HG03432 (cell line): ENCODE measurements around the gene ESAM.

ENCODE experiments used
- ATAC-seq: cut with Tn5 transposase; IDR thresholded peaks from one replicate; pipeline ENCODE4 v1.9.1; 2021; ENCODE audit warnings: mild to moderate bottlenecking, moderate library complexity; ENCODE audit not compliant: unreplicated experiment

ESAM gene

DNA sequence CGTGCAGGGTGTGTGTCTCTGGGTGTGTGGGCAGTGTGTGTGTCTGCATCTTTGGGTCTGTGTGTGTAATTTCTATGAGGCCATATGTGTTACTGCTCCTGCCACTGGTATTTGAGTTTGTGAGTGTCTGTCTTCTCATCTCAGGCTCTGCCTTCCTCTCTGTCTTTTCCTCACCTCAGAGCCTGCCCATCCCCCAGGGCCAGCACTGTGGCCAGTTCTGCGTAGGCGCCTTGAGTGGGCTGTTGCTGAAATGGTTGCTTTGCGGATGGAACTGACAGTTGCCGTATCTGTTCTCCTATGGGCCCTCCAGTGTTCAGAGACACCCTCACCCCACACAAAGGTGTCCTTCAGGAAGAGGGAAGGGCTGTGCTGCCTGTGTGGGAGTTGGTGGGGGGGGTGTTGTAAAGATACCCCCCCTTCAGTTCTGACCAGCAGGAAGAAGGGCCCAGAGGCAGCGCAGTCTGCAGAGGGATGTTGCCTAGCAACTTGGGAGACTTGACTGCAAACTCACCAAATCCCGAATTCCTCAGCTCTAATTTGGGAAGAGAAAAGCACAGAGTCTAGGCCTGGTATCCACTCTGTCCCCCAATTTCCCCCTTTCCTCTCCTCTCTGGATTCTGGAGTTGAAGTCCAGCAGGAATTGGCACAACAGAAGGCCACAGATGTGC, 24.3 kb downstream of the ESAM start:
- ATAC-seq = no peak

DNA sequence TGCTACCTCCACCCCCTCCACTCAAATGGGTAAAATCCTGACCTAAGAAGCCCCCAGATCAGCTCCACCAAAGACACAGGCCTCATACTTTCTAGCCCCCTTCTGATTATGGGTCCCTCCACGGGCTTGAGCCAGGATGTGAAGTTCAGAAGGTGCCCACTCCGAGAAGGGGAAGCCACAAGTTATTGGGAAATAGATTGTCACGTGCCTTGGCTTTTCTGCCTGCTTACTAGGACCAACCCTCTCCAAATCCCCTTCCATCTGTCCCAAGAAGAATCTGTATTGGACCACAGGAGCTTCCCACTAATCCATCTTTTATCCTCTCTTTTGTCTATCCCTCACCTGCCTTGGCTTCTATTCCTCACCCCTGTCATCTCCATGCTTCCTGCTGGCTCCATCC, 25.4 kb downstream of the ESAM start:
- ATAC-seq = no peak

DNA sequence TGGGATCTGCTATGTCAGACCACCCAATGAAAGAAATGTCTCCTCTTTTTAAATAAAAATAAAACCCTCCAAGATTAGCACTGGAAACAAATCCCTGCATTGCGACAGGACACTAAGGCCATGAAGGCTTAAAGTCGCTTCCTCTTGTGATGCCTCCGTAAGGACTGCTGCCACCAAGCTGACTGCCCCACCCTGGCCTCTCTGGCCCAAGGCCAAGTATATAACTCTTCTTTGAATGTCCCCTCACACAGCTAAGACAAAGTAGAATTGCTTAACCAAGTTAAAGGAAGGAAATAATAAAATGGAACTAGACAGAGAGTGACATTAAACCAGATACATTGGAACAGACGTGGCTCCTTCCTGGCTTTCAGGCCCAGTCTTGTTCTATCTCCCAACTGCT, 29.9 kb downstream of the ESAM start:
- ATAC-seq = no peak

DNA sequence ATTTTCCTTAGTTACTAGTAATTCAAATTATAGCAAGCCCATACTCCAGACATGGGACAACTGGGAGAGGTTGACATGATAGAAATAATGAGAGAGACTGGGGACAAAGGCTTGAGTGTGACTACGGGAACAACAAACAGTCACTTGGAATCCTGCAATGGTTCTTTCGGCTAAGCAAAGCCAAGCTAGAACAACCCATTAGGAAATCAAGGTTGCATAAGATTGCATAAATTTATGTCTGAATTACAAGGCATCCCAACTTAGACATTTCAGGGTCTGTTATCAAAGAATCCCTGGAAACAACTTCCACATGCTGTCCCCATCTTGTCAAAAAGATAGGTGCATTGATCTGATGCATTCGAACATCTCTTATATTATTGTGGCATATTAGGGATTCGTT, 32.5 kb downstream of the ESAM start:
- no peak for ATAC-seq

- no peak for ATAC-seq
These were observed 34.0 kb downstream of the ESAM start for GRCh38 chr11:124728134-124728533.

DNA sequence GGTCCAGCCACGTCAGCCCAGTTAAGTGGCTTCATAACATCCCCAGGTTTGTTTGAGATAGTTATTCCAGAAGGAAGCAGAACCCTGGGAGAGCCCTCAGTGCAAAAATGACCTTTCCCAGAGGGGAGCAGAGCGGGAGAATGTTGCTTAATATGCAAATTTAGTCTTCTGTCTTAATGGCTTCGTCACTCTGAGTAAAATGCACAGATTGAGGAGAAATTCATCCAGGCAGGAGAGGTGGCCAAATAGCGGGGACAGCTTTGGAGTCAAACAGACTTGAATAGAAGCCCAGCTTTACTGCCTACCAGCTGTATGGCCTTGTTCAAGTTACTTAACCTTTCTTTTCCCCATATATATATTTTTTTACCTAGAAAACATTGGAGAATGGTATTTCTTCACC, 34.6 kb downstream of the ESAM start:
- no peak for ATAC-seq

- ATAC-seq = peak; percentile 11
These were observed 36.4 kb downstream of the ESAM start for GRCh38 chr11:124725719-124726105.

- ATAC-seq = peak; percentile 93
These were observed 36.9 kb downstream of the ESAM start for GRCh38 chr11:124724979-124725718.

DNA sequence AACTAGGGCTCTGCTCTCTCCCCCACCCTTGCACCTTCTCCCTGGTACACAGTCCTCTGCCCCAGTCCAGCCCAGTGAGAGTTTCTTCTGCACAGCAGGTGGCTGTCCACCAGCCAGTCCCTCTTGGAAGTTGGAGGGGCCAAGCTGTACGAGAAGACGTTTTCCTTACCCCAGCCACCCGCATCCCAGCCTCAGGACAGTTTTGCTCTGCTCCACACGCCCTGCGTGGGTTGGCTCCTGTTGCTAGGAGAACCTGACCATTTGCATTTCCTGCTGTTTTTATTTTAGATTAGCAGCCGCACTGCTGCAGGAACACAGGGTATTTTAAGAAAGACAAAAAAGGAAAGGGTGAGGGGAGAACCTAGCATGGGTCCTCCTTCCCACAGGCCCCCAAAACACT, 39.9 kb downstream of the ESAM start:
- no peak for ATAC-seq

- ATAC-seq = no peak
These were observed 42.6 kb downstream of the ESAM start for GRCh38 chr11:124719534-124719933.

DNA sequence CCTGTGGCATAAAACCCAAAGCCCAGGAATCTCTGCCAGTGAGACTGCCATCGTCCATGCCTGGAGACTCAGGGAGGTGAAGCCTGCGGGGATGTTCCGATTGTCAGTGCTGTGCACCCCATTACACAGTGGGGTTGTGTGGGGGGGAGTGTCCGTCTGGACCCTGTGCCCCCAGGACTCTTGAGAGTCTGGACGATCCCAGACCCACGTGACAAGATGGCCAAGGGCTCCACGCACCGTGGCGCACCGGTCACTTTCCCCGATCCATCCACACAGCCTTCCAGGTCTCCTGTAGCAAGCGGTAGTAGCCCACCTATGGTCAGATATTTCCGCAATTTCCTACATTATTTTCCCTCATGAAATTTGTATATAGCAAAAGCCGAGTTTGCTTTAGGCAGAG, 43.3 kb downstream of the ESAM start:
- ATAC-seq = no peak

- ATAC-seq = peak; percentile 64
These were observed 44.1 kb downstream of the ESAM start for GRCh38 chr11:124717786-124718651.

DNA sequence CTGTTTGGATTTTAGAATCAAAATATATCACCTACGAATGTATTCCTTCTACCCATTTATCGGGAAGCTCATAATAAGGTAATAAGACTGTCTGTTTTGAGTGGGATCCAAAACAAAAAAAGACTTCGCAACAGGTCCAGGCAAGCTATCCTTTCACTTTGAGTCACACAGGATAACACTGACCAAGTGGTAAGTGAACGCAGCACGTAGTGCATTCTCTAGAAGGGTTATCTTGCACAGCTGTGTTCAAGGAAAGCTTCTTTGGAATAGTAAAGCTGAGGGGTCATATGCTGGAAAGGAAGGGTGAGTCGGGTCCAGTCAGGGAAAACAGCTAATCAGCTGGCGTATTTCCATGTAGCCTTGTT, 44.7 kb downstream of the ESAM start:
- ATAC-seq = peak; percentile 71

- ATAC-seq = no peak
These were observed 45.5 kb downstream of the ESAM start for GRCh38 chr11:124716591-124716990.

- ATAC-seq = no peak
These were observed 49.7 kb downstream of the ESAM start for GRCh38 chr11:124712392-124712791.

DNA sequence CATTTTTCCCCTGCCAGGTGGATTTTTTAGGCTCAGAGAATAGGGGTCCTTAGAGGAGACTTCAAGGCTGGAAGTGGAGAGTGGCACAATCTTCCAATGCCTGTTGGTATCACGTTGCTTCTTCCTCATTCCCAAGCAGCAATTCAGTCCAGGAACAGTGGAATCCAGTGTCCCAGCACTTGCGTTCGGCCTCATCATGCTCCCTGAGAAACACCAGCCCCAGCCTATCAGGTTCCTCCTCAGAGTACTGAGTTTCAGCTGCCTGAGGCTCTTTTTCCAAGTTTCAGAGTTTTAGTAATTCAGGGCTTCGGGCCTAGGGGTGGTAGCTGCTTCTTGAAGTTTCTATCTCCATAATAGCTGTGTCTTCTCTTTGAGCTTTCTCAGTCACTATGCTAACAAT, 54.3 kb downstream of the ESAM start:
- no peak for ATAC-seq
